GM18868 (cell line): ENCODE measurements around the gene CZIB.
"Not testable (repeated sequence)": the region's sequence is repeated elsewhere in the genome, so short reads cannot be mapped to it uniquely, and the experiment has no call there.

Source experiments
- ATAC-seq: cut with Tn5 transposase; IDR thresholded peaks from one replicate; pipeline ENCODE4 v1.9.1; 2021; ENCODE audit warnings: mild to moderate bottlenecking, moderate library complexity; ENCODE audit not compliant: unreplicated experiment

CZIB gene

DNA sequence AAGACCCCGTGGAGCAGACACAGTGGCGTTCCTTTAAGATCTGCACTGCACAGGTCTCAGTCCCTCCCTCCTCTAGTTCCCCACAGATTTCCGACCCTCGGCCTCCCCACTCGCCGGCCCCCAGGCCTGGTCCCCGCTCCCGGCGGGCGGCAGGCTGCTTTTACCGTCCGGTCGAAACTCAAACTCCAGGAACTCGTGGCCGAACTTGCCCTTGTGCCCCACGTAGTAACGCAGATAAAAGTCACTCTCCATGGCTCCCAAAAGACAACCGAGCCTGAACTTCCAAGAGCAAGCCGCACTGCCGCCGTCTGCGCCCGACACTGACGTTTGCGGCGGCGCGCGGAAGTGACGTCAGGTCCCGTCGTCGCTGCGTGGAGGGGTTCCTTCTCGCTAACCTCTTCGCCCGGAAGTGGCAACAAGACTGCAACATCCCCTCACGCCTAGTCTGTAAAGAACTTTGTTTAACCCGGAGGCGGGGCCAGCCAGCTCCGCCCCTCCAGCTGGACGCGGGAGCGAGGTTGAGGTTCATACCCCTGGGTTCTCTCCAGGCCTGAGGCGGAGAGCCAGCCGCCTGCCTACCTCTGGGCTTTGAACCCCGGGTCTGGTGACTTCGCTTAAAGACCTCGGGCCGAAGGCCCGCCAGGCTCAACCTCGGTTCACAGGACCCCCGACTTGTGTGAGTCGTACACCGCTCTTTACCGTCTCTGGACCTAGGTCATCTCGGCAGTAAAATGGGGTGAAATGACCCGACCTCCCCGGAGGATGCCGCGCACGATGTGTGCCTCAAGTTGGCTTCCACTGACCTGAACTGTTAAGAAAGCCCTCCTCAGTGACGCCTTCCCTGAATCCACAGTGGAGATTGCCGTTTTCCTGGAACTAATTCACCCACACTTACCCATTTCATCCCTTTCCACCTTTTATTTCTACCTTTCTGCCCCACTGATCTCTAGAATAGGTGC is 18.0 kb upstream of the CZIB start, which contains the start of gene MAGOH:
MAGOH (minus strand) TSS at position 322 of the 959 bp plus-strand sequence; CDS start at position 252, 70 bp downstream.
- ATAC-seq = peak; percentile 97

- ATAC-seq = no peak
Measured at GRCh38 chr1:53237638-53238037, 17.2 kb upstream of the CZIB start.

- no peak for ATAC-seq
Measured at GRCh38 chr1:53220962-53221286, 490 bp upstream of the CZIB start.

DNA sequence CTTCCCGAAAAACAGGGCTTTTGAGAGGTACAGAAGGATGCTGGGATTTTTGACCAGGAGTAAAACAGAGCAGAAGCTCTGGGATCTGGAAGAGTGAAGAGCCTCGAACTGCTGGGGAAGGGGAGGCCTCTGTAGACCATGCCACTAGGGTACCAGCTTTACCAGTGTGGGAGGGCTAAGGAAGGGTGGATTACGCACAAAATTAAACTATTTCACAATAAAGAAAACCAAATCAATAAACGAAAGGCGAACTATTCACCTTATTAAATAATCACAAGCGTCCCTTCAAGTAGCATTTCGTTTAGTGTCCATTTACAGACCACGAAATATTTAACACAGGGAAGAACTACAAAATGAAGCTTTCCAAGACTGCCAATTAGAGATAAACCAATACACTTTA is 723 bp downstream of the CZIB start:
- ATAC-seq = no peak

DNA sequence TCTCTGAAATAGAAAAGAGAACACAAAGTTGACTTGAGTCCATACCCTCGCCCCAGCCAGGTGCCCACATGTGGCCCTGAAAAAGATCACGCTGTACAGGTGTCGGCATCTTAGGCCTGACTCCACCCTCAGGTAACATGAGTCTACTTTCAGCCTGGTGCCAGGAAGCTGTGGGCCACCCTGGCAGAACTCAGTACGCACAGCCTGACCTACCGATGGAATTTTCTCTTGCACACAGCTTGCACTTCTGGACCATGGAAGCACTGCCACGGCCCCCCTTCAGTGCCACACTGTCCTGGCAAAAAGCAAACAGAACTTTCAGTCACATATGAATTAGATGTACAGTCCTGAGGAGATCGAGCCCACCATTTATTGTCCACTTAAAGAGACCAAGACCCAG is 2.2 kb downstream of the CZIB start:
- ATAC-seq = no peak

DNA sequence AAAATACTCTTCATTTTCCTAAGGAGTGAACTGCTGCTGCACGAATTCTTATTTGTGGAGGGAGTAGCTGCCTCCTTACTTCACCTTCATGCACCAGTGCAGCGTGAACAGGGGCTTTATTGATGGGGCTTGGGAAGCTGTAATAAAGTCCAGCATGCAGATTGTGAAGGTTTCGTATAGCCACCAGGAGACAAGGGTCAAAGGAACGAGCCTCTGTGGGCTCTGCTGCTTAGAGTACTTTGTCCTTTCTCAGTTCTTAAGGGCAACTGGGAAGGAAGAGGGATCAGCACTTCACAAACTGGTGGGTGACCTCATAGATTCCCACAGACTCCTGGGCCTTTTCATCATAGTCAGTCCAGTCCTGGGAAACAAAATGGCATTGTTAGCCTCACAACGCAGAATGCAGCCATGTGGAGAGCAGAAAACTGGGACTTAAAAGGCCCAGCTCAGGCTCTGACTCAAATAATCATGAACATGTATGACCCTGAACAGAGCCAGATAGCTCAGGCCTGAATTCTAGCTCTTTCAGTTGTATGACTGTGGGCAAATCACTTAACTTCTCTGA is 6.0 kb downstream of the CZIB start:
- no peak for ATAC-seq

GRCh38 chr1:53210954-53211353 is 9.5 kb downstream of the CZIB start:
- no peak for ATAC-seq

DNA sequence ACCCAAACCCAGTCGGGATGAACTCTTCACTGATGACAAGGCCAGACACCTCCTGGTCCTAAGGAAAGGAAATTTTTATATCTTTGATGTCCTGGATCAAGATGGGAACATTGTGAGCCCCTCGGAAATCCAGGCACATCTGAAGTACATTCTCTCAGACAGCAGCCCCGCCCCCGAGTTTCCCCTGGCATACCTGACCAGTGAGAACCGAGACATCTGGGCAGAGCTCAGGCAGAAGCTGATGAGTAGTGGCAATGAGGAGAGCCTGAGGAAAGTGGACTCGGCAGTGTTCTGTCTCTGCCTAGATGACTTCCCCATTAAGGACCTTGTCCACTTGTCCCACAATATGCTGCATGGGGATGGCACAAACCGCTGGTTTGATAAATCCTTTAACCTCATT is 10.1 kb downstream of the CZIB start:
- no peak for ATAC-seq

DNA sequence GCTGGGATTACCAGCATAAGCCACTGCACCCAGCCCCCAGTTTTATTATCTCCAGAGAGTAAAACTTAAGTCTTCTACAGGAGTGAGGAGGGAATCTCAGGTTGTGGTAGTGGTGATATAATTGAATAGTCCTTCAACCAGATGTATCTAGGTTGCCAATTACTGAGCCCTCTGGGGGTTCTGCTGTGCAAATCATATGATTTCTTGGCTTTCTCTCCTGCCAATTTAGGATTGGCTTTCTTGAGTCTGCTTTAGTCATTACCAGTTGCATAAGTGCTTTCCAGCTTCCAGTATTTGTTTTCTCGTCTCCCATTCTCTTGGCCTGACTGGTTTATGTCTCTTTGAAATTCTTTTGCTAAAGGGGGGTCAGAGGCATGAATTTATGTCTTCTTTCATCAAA is 12.7 kb downstream of the CZIB start:
- no peak for ATAC-seq

GRCh38 chr1:53206735-53207379 is 13.6 kb downstream of the CZIB start:
- ATAC-seq = no peak

DNA sequence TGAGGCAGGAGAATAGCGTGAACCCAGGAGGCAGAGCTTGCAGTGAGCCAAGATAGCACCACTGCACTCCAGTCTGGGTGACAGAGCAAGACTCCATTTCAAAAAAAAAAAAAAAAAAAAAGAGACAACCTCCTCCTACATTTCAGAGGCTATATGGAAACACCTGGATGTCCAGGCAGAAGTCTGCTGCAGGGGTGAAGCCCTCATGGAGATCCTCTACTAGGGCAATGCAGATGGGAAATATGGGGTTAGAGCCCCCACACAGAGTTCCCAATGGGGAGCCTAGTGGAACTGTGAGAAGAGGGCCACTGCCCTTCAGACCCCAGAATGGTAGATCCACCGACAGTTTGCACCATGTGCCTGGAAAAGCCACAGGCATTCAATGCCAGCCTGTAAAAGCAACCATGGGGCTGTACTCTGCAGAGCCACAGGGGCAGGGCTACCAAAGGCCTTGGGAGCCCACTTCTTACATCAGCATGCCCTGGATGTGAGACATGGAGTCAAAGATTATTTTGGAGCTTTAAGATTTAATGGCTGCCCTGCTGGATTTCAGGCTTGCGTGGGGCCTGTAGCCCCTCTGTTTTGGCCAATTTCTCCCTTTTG is 14.2 kb downstream of the CZIB start:
- not testable (repeated sequence) for ATAC-seq

DNA sequence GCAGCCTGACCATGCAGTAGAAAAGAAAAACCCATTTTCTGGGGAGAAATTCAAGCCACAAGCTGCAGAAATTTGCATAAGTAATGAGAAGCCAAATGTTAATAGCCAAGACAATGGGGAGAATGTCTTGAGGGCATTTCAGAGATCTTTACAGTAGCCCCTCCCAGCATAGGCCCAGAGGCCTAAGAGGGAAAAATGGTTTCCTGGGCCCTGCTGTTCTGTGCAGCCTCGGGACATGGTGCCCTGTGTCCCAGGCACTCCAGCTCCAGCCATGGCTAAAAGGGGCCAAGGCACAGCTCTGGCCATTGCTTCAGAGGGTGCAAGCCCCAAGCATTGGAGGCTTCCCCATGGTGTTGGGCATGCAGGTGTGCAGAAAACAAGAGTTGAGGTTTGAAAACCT is 14.9 kb downstream of the CZIB start:
- ATAC-seq = not testable (repeated sequence)

- no peak for ATAC-seq
Measured at GRCh38 chr1:53203466-53203865, 17.0 kb downstream of the CZIB start.

GRCh38 chr1:53198241-53198651 is 22.2 kb downstream of the CZIB start:
- ATAC-seq = no peak

GRCh38 chr1:53197291-53198200 is 22.9 kb downstream of the CZIB start:
- ATAC-seq = no peak

DNA sequence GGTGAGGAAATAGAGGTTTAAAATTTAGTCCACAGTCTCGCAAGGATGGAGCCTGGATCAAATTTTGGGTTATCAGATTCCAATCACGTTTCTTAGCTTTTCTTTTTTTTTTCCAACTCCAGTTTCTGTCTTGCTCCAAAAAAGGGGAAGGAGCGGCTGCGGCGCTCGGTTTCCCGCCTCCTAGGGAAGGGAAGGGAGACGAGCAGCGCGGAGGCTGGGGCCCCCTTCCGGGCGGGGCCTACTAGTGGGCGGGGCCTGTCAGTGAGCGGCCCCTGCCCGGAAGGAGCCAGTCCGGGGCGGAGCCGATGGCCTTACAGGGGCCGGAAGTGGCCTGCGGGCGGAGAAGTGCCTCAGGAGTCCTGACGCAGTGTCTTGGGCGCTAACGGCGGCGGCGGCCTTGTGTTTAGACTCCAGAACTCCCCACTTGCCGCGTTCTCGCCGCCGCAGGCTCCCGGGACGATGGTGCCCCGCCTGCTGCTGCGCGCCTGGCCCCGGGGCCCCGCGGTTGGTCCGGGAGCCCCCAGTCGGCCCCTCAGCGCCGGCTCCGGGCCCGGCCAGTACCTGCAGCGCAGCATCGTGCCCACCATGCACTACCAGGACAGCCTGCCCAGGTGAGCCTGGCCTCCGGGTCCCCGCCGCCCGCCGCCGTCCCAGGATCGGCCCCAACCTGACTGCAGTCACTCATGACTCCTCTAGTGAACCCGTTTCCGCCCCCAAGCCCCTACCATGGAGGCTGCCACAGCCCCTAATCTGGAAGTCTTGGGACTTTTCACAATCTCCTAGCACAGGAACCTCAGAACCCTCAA is 23.7 kb downstream of the CZIB start, which contains the start of gene CPT2:
CPT2 (plus strand) TSS at position 340 of the 806 bp plus-strand sequence; CDS start at position 460, 120 bp downstream.
- ATAC-seq = peak; percentile 98

- no peak for ATAC-seq
Measured at GRCh38 chr1:53196017-53196484, 24.4 kb downstream of the CZIB start.

DNA sequence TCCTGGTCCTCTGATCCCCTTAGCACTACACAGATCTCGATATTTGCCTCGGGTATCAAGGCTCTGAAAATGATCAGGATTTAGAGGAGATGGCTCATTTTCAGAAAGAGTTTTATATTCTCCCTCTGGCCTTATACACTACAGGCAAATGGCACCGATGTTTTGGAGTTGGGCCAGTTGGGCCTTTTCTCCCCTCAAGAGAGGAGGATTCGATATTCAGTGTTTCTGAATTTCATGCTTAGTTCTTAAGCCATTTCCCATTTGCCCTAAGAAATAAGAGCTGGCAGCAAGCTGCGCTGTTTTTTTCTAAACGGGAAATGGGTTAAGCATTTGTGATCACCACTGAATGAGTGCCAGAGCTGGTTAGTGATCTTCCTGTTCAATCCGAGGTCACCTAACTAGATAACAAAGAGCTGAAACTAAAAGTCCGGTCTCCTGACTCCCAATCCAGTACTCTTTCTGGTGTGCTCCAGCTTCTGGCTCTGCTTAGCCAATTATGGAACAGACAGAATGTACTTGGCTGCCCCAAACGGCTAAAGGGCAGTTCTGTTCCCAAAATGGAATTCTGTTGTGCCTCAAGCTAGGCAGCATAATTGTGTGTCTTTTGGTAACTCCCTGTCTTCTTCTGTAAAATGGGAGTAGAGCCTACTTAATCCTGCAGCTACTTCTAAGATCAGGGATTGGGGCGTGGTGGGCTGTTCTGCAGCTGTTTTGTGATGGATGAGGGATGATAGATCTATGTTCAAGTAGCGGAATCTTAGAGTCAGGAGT is 25.0 kb downstream of the CZIB start:
- no peak for ATAC-seq

- no peak for ATAC-seq
Measured at GRCh38 chr1:53190210-53190611, 30.2 kb downstream of the CZIB start.
